NCI-H2196 (cell line): ENCODE results near the gene MVB12B.
"Not testable (repeated sequence)": the region's sequence is repeated elsewhere in the genome, so short reads cannot be mapped to it uniquely, and the experiment has no call there.

Experiments used
- DNase-seq: peaks from one replicate; lab custom pipeline; 2025; ENCODE audit not compliant: unreplicated experiment; lab: John Stamatoyannopoulos, UW

MVB12B gene

GRCh38 chr9:126465977-126466376 lies 139.3 kb downstream of the MVB12B start:
- DNase-seq = no peak

- DNase-seq = no peak
These were observed 141.7 kb downstream of the MVB12B start for GRCh38 chr9:126468141-126468825.

GRCh38 chr9:126470241-126470993 lies 143.8 kb downstream of the MVB12B start:
- no peak for DNase-seq

- DNase-seq = no peak
These were observed 144.5 kb downstream of the MVB12B start for GRCh38 chr9:126471084-126471624.

GRCh38 chr9:126472198-126472947 lies 145.7 kb downstream of the MVB12B start:
- DNase-seq = no peak

GRCh38 chr9:126472948-126473298 lies 146.3 kb downstream of the MVB12B start:
- DNase-seq = no peak

GRCh38 chr9:126474206-126474765 lies 147.7 kb downstream of the MVB12B start:
- DNase-seq = no peak

- no peak for DNase-seq
These were observed 148.3 kb downstream of the MVB12B start for GRCh38 chr9:126474786-126475485.

GRCh38 chr9:126475933-126476555 lies 149.4 kb downstream of the MVB12B start:
- DNase-seq = no peak

- DNase-seq = not testable (repeated sequence)
These were observed 150.8 kb downstream of the MVB12B start for GRCh38 chr9:126477432-126477831.

- DNase-seq = no peak
These were observed 151.8 kb downstream of the MVB12B start for GRCh38 chr9:126478216-126478981.

GRCh38 chr9:126479515-126479914 lies 152.9 kb downstream of the MVB12B start:
- no peak for DNase-seq

GRCh38 chr9:126480813-126481212 lies 154.2 kb downstream of the MVB12B start:
- DNase-seq = no peak

GRCh38 chr9:126481862-126482261 lies 155.2 kb downstream of the MVB12B start:
- DNase-seq = no peak

GRCh38 chr9:126482361-126483044 lies 155.9 kb downstream of the MVB12B start:
- no peak for DNase-seq

- DNase-seq = no peak
These were observed 156.9 kb downstream of the MVB12B start for GRCh38 chr9:126483468-126484073.

- DNase-seq = no peak
These were observed 159.0 kb downstream of the MVB12B start for GRCh38 chr9:126485662-126486061.

GRCh38 chr9:126486276-126486675 lies 159.6 kb downstream of the MVB12B start:
- DNase-seq = no peak

- DNase-seq = no peak
These were observed 161.2 kb downstream of the MVB12B start for GRCh38 chr9:126487856-126488255.
